Measurements from ENCODE around the gene ZNF593OS. TPM values are rescaled to one million over a fixed set of nuclear protein-coding genes. Genes with fewer than 3 reads are reported as not detected.

Gene ZNF593OS
- total RNA-seq, 1 experiment from 2014 or later: not detected

DNA sequence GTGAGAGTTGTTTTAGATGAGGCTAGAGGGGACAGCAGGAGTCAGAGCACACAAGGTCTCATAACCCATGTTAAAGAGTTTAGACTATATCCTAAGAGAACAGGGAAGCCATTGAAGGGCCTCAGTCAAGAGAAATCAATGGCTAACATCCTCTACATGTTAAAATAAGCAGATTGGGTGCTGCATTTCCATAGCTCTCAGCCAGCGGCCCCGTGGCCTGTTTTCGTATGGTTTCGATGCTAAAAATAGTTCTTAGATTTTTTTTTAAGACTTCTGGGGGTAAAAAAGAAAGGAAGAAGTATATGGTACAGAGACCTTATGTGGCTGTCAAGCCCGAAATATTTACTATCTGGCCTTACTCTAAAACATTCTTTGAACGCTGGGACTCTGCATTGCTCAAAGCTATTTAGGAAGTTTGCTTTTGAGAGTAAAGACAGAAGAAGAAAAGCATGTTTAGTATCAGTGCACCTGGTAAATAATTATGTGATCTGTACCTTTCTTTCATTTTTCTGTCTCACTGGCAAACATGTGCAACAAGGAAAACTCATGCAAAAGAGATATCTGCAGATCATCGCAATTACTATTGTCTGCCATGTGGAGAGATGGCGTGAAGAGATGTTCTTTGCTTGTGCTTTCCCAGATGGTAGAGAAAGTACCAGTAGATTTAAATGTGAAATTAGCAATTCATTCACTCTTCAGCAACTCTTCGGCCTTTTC is 51.6 kb downstream of the ZNF593OS start:
- H3K9ac ChIP-seq (ENCODE audit: low read length): no peak overlapping the region
- no TSS peak for BruUV-seq (replicated peaks)
- TF ChIP-seq CBX3 (IDR thresholded peaks at IDR 0.05; ENCODE audit: low read depth) (no peak), FOSL1 (IDR thresholded peaks at IDR 0.05; ENCODE audit: low read depth) (no peak), EZH2phosphoT487 (IDR thresholded peaks at IDR 0.05; ENCODE audit: borderline replicate concordance) (no peak), ATF3 (IDR thresholded peaks at IDR 0.05) (no peak), ZFX (IDR thresholded peaks at IDR 0.05) (no peak), CEBPB (IDR thresholded peaks at IDR 0.05; ENCODE audit: low read depth) (no peak), JUND (IDR thresholded peaks at IDR 0.05) (no peak), POLR2AphosphoS5 (IDR thresholded peaks at IDR 0.05; ENCODE audit: low read depth, low read length) (no peak)
- no peak overlapping the region for H3K4me2 ChIP-seq (ENCODE audit: low read length)
- DNase-seq (ENCODE audit: low read depth, low spot score) (no peak), ATAC-seq (no peak)
- H3K9me2 ChIP-seq (ENCODE audit: insufficient read depth): no peaks in the 10 kb centered on the region
- POLR2A ChIA-PET: no interaction called here
- no peak overlapping the region for H2AFZ ChIP-seq (ENCODE audit: low read depth, low read length, poor library complexity, severe bottlenecking)
- H3K36me3 ChIP-seq (ENCODE audit: control insufficient read depth in 1 of 2, insufficient read depth in 2 of 2, low read length in 2 of 2): 0 out of 4 replicates have a peak, but pooled peaks cover 0 to under 1% of the 10 kb centered on the region in 2 experiments
- H3K27ac ChIP-seq (ENCODE audit: low read depth, low read length): no peak overlapping the region
- H3K9me3 ChIP-seq (ENCODE audit: control insufficient read depth in 1 of 2, insufficient read depth in 1 of 2, low read depth in 1 of 2, low read length in 2 of 2): no peaks in the 10 kb centered on the region
- RAD21 ChIA-PET (ENCODE audit: low non-redundant PET in 1 of 2, low total read pairs in 2 of 2, uncharacterized antibody in 2 of 2, unreplicated experiment in 2 of 2): no interaction called here
- H4K20me1 ChIP-seq (ENCODE audit: insufficient read depth): peaks cover 3% of the 10 kb centered on the region; the same call in 1 of the 2 replicates
- intact Hi-C loops (cut with micrococcal nuclease): no loop called here
- CTCF ChIA-PET: no interaction called here
- H3K4me3 ChIP-seq (replicated peaks in 1 of 2; ENCODE audit: low read depth in 1 of 2, low read length in 2 of 2): no peak overlapping the region
- peaks cover 13 to 35% of the 10 kb centered on the region in 2 experiments for H3K4me1 ChIP-seq (ENCODE audit: control insufficient read depth in 1 of 2, insufficient read depth in 2 of 2, low read length in 2 of 2)
- H3K27me3 ChIP-seq (ENCODE audit: insufficient read depth, low read length): no peaks in the 10 kb centered on the region
- H3K79me2 ChIP-seq (ENCODE audit: insufficient read depth, low read length): peaks cover 4% of the 10 kb centered on the region; the same call in 1 of the 2 replicates

Other genes starting within 250 kb of the ZNF593OS start
- 13.0 TPM for gene PAFAH2, start 173.8 kb downstream of the ZNF593OS start, total RNA-seq (2021; ENCODE audit: unreplicated experiment)
- 0.15 TPM for gene EXTL1, start 150.1 kb downstream of the ZNF593OS start, total RNA-seq (2021; ENCODE audit: unreplicated experiment)
- not detected for gene SLC30A2, start 125.7 kb downstream of the ZNF593OS start, total RNA-seq (2021; ENCODE audit: unreplicated experiment)
- gene TRIM63, start 104.2 kb downstream of the ZNF593OS start, total RNA-seq (2021; ENCODE audit: unreplicated experiment): not detected
- gene PDIK1L, start 60.0 kb downstream of the ZNF593OS start, total RNA-seq (2021; ENCODE audit: unreplicated experiment): 8.8 TPM
- 0.34 TPM for gene FAM110D, start 12.8 kb downstream of the ZNF593OS start, total RNA-seq (2021; ENCODE audit: unreplicated experiment)
- gene C1orf232, start 2.9 kb downstream of the ZNF593OS start, total RNA-seq (2021; ENCODE audit: unreplicated experiment): not detected
- 62.4 TPM for gene ZNF593, start 1.9 kb downstream of the ZNF593OS start, total RNA-seq (2021; ENCODE audit: unreplicated experiment)
- 26.6 TPM for gene CNKSR1, start 5.7 kb upstream of the ZNF593OS start, total RNA-seq (2021; ENCODE audit: unreplicated experiment)
- gene CATSPER4, start 18.8 kb upstream of the ZNF593OS start, total RNA-seq (2021; ENCODE audit: unreplicated experiment): not detected
- gene CEP85, start 62.4 kb upstream of the ZNF593OS start, total RNA-seq (2021; ENCODE audit: unreplicated experiment): 37.2 TPM
- gene SH3BGRL3, start 108.3 kb upstream of the ZNF593OS start, total RNA-seq (2021; ENCODE audit: unreplicated experiment): 112 TPM
- 19.3 TPM for gene UBXN11, start 134.8 kb upstream of the ZNF593OS start, total RNA-seq (2021; ENCODE audit: unreplicated experiment)
- gene CD52, start 146.1 kb upstream of the ZNF593OS start, total RNA-seq (2021; ENCODE audit: unreplicated experiment): 2.0 TPM
- gene CRYBG2, start 182.3 kb upstream of the ZNF593OS start, total RNA-seq (2021; ENCODE audit: unreplicated experiment): 10.5 TPM
- gene ZNF683, start 200.9 kb upstream of the ZNF593OS start, total RNA-seq (2021; ENCODE audit: unreplicated experiment): not detected
- 1.4 TPM for gene LIN28A, start 239.0 kb upstream of the ZNF593OS start, total RNA-seq (2021; ENCODE audit: unreplicated experiment)